IMR-90 (cell line): ENCODE data around the gene HARS1. TPM values are rescaled to one million over a fixed set of nuclear protein-coding genes. Genes with fewer than 3 reads are reported as not detected.

Source experiments
- ATAC-seq: fragments of 200-7000 bp; cut with Tn5 transposase; 2 replicates; pipeline ENCODE4 v1.9.1; 2020; ENCODE audit warnings: low read depth, mild to moderate bottlenecking, moderate library complexity
- BruUV-seq: library from RNA; stranded (reverse); fragments of 400-500 nt; replicated peaks from 2 replicates; lab custom pipeline; 2021; lab: Mats Ljungman, UMichigan
- CTCF ChIA-PET: fragments of 300-600 bp; formaldehyde crosslinking; extraction: SDS; loops from one replicate; lab custom pipeline; 2021; ENCODE audit warnings: antibody characterized with exemption; lab: Yijun Ruan, JAX
- POLR2A ChIA-PET: fragments of 300-600 bp; sonication (Branson Sonifier 250); formaldehyde crosslinking; loops from one replicate; lab custom pipeline; 2022; ENCODE audit warnings: antibody characterized with exemption; ENCODE audit not compliant: unreplicated experiment; lab: Charles Lee
- DNase-seq: peaks from one replicate; pipeline ENCODE4 v3.0.0; 2013
- H2AFZ ChIP-seq: replicated peaks from 2 replicates; pipeline ENCODE3; 2013; ENCODE audit warnings: low read length, mild to moderate bottlenecking; ENCODE audit not compliant: poor library complexity
- H2AK5ac ChIP-seq: 2 replicates; pipeline ENCODE4 v1.6.1; 2013; ENCODE audit warnings: low read depth, low read length, inconsistent platforms
- H2AK9ac ChIP-seq: replicated peaks from 2 replicates; pipeline ENCODE3; 2013; ENCODE audit warnings: mild to moderate bottlenecking, low read depth, low read length, moderate library complexity; ENCODE audit not compliant: poor library complexity
- H2BK120ac ChIP-seq: 2 replicates; pipeline ENCODE4 v1.6.1; 2013; ENCODE audit warnings: low read depth, low read length, inconsistent platforms
- H2BK15ac ChIP-seq: 3 replicates; pipeline ENCODE4 v1.6.1; 2013; ENCODE audit warnings: low read depth, low read length, inconsistent platforms
- H2BK20ac ChIP-seq: 2 replicates; pipeline ENCODE4 v1.6.1; 2013; ENCODE audit warnings: low read depth, mild to moderate bottlenecking, inconsistent platforms, low read length, moderate library complexity
- H2BK5ac ChIP-seq: 2 replicates; pipeline ENCODE4 v1.6.1; 2013; ENCODE audit warnings: mild to moderate bottlenecking, low read depth, low read length, inconsistent platforms; ENCODE audit not compliant: poor library complexity, severe bottlenecking
- H3K14ac ChIP-seq: replicated peaks from 2 replicates; pipeline ENCODE4 v1.6.1; 2013; ENCODE audit warnings: low read depth, low read length, inconsistent platforms
- H3K18ac ChIP-seq: 2 replicates; pipeline ENCODE4 v1.6.1; 2013; ENCODE audit warnings: low read depth, low read length, control low read depth
- H3K23ac ChIP-seq: 2 replicates; pipeline ENCODE4 v1.6.1; 2013; ENCODE audit warnings: low read depth, low read length, inconsistent platforms
- H3K27ac ChIP-seq: 2 replicates; pipeline ENCODE4 v1.5.1; 2013; ENCODE audit warnings: mild to moderate bottlenecking, control low read depth, low read length; ENCODE audit not compliant: insufficient read depth
- H3K27me3 ChIP-seq: 2 replicates; pipeline ENCODE4 v1.6.1; 2013; ENCODE audit warnings: low read length; ENCODE audit not compliant: control insufficient read depth, insufficient read depth
- H3K36me3 ChIP-seq: 2 replicates; pipeline ENCODE4 v1.6.1; 2013; ENCODE audit warnings: low read length, mixed read lengths; ENCODE audit not compliant: control insufficient read depth, insufficient read depth
- H3K4ac ChIP-seq: 2 replicates; pipeline ENCODE4 v1.6.1; 2013; ENCODE audit warnings: low read depth, low read length, inconsistent platforms
- H3K4me1 ChIP-seq: 2 replicates; pipeline ENCODE4 v1.6.1; 2013; ENCODE audit warnings: low read length, mixed read lengths; ENCODE audit not compliant: control insufficient read depth, insufficient read depth
- H3K4me2 ChIP-seq: 2 replicates; pipeline ENCODE4 v1.6.1; 2013; ENCODE audit warnings: low read depth, mild to moderate bottlenecking, control low read depth, low read length, moderate library complexity
- H3K4me3 ChIP-seq: 2 replicates; pipeline ENCODE4 v1.5.1; 2013; ENCODE audit warnings: low read depth, mild to moderate bottlenecking, control low read depth, low read length, moderate library complexity; ENCODE audit not compliant: insufficient read depth
- H3K56ac ChIP-seq: 2 replicates; pipeline ENCODE4 v1.6.1; 2013; ENCODE audit warnings: low read length, inconsistent platforms; ENCODE audit not compliant: insufficient read depth; ENCODE audit errors: extremely low read depth
- H3K79me1 ChIP-seq, 2 experiments: 2 replicates each; pipeline ENCODE4 v1.6.1; 2013; ENCODE audit warnings: low read length in 2 of 2, inconsistent platforms in 1 of 2, low read depth in 1 of 2
- H3K9ac ChIP-seq: 2 replicates; pipeline ENCODE4 v1.6.1; 2013; ENCODE audit warnings: low read depth, low read length, control low read depth
- H3K9me1 ChIP-seq: 2 replicates; pipeline ENCODE4 v1.6.1; 2013; ENCODE audit warnings: low read length, inconsistent platforms; ENCODE audit not compliant: insufficient read depth
- H3K9me3 ChIP-seq: 2 replicates; pipeline ENCODE4 v1.6.1; 2013; ENCODE audit warnings: low read length; ENCODE audit not compliant: control insufficient read depth, insufficient read depth
- H4K20me1 ChIP-seq: 2 replicates; pipeline ENCODE4 v1.6.1; 2013; ENCODE audit warnings: low read length, inconsistent platforms; ENCODE audit not compliant: insufficient read depth
- H4K5ac ChIP-seq: 2 replicates; pipeline ENCODE4 v1.6.1; 2013; ENCODE audit warnings: mild to moderate bottlenecking, low read depth, low read length, control low read depth
- H4K8ac ChIP-seq, 2 experiments: 2 replicates each; pipeline ENCODE4 v1.6.1; 2013; ENCODE audit warnings: low read depth in 2 of 2, low read length in 2 of 2, control low read depth in 1 of 2, inconsistent platforms in 1 of 2
- H4K91ac ChIP-seq: 2 replicates; pipeline ENCODE4 v1.6.1; 2013; ENCODE audit warnings: low read depth, low read length, inconsistent platforms; ENCODE audit not compliant: insufficient read depth
- BHLHE40 ChIP-seq: fragments of 150-350 bp; IDR thresholded peaks from 2 replicates; pipeline ENCODE4 v1.6.1; 2016; ENCODE audit warnings: mild to moderate bottlenecking, low read depth, low read length
- CEBPB ChIP-seq: IDR thresholded peaks from 2 replicates; pipeline ENCODE4 v1.6.1; 2012; ENCODE audit warnings: low read depth, low read length, improper control_type of control experiment
- CHD1 ChIP-seq: IDR thresholded peaks from 2 replicates; pipeline ENCODE4 v1.6.1; 2012; ENCODE audit warnings: low read depth, low read length, improper control_type of control experiment
- CTCF ChIP-seq: conservative IDR thresholded peaks from 2 replicates; pipeline ENCODE4 v1.5.1; 2012; ENCODE audit warnings: mild to moderate bottlenecking, low read depth, low read length, improper control_type of control experiment
- ELK1 ChIP-seq: fragments of 150-350 bp; IDR thresholded peaks from 2 replicates; pipeline ENCODE4 v1.6.1; 2016; ENCODE audit warnings: low read depth, mild to moderate bottlenecking, low read length, moderate library complexity, borderline replicate concordance
- FOS ChIP-seq: fragments of 150-350 bp; IDR thresholded peaks from 2 replicates; pipeline ENCODE4 v1.6.1; 2016; ENCODE audit warnings: low read depth, low read length
- MAFK ChIP-seq: IDR thresholded peaks from 2 replicates; pipeline ENCODE4 v1.6.1; 2012; ENCODE audit warnings: low read depth, low read length, improper control_type of control experiment
- MAZ ChIP-seq: IDR thresholded peaks from 2 replicates; pipeline ENCODE4 v1.6.1; 2012; ENCODE audit warnings: low read depth, mild to moderate bottlenecking, low read length, improper control_type of control experiment, moderate library complexity, borderline replicate concordance
- MXI1 ChIP-seq: IDR thresholded peaks from 2 replicates; pipeline ENCODE4 v1.6.1; 2012; ENCODE audit warnings: low read depth, mild to moderate bottlenecking, low read length, moderate library complexity, borderline replicate concordance
- NFE2L2 ChIP-seq: fragments of 150-350 bp; IDR thresholded peaks from 2 replicates; pipeline ENCODE4 v1.6.1; 2016; ENCODE audit warnings: low read depth, mild to moderate bottlenecking, low read length
- POLR2A ChIP-seq: IDR thresholded peaks from 2 replicates; pipeline ENCODE4 v1.6.1; 2012; ENCODE audit warnings: mild to moderate bottlenecking, low read depth, low read length
- RAD21 ChIP-seq: IDR thresholded peaks from 2 replicates; pipeline ENCODE4 v1.6.1; 2012; ENCODE audit warnings: low read length, improper control_type of control experiment
- RCOR1 ChIP-seq: IDR thresholded peaks from 2 replicates; pipeline ENCODE4 v1.6.1; 2012; ENCODE audit warnings: mild to moderate bottlenecking, low read length, improper control_type of control experiment; ENCODE audit not compliant: insufficient replicate concordance
- RFX5 ChIP-seq: IDR thresholded peaks from 2 replicates; pipeline ENCODE4 v1.8.0; 2012; ENCODE audit warnings: low read depth, mild to moderate bottlenecking, low read length, moderate library complexity
- SMC3 ChIP-seq: fragments of 150-350 bp; IDR thresholded peaks from 2 replicates; pipeline ENCODE4 v1.6.1; 2016; ENCODE audit warnings: low read depth, mild to moderate bottlenecking, antibody characterized with exemption, low read length, moderate library complexity
- USF2 ChIP-seq: fragments of 150-350 bp; IDR thresholded peaks from 2 replicates; pipeline ENCODE4 v1.6.1; 2017; ENCODE audit warnings: mild to moderate bottlenecking, antibody characterized with exemption, low read length, low read depth
- WGBS, 2 experiments: methylation state at CpG; one replicate each; pipeline versions ENCODE4 v1.1.5 to v1.1.7; 2013; ENCODE audit warnings: missing lambda C conversion rate in 2 of 2; ENCODE audit not compliant: insufficient read length in 1 of 2; ENCODE audit errors: extremely low coverage in 2 of 2; 5-methylcytosine and 5-hydroxymethylcytosine counted together
- dilution Hi-C: fragments of 300-500 bp; cut with HindIII; formaldehyde crosslinking; loops from one replicate; pipeline ENCODE4 v1.14.3; 2018; ENCODE audit warnings: low sequenced_read_pairs; ENCODE audit not compliant: unreplicated experiment
- in situ Hi-C: fragments of 300-500 bp; cut with MboI; formaldehyde crosslinking; loops from 3 replicates; pipeline ENCODE4 v1.14.3; 2019; ENCODE audit warnings: low sequenced_read_pairs, inconsistent platforms, mixed read lengths
- intact Hi-C: fragments of 100-400 bp; cut with micrococcal nuclease; formaldehyde crosslinking; loops from 2 replicates; pipeline ENCODE4 v1.10.0; 2022
- polyA plus RNA-seq, 3 experiments: library from polyadenylated mRNA; depleted of rRNA; stranded (reverse); fragments of >200 nt; gene quantifications; 2 replicates each; pipeline ENCODE4 v1.2.3, GENCODE V29; 2012; ENCODE audit warnings: low replicate concordance in 1 of 3
- total RNA-seq: library from RNA; depleted of rRNA; stranded (reverse); fragments of >200 nt; gene quantifications from 2 replicates; pipeline ENCODE4 v1.2.3, GENCODE V29; 2012

The HARS1 gene
- total and polyA plus RNA-seq, 2 of the 4 experiments (the other 2 are of a cell fraction): 97.6 to 141 TPM

- POLR2A ChIA-PET: no interaction called here
- TF ChIP-seq ELK1: no peak
- TF ChIP-seq CHD1: no peak
- TF ChIP-seq RFX5: no peak
- no peak for TF ChIP-seq USF2
- no peak for TF ChIP-seq MXI1
- TF ChIP-seq POLR2A: no peak
- TF ChIP-seq RAD21: no peak
- TF ChIP-seq MAZ: no peak
- TF ChIP-seq RCOR1: no peak
- TF ChIP-seq NFE2L2: no peak
- no peak for TF ChIP-seq CEBPB
- TF ChIP-seq MAFK: no peak
- TF ChIP-seq CTCF: no peak
- no peak for TF ChIP-seq SMC3
- TF ChIP-seq BHLHE40: no peak
- no peak for TF ChIP-seq FOS
Measured at GRCh38 chr5:140733098-140733497, 41.9 kb upstream of the HARS1 start.

More at GRCh38 chr5:140733098-140733497, 41.9 kb upstream of the HARS1 start:
- Histone ChIP-seq H2AK5ac (no peak overlapping the region), H2BK5ac (no peak overlapping the region), H3K14ac (no peak overlapping the region), H4K8ac (no peak overlapping the region), H2BK15ac (no peak overlapping the region), H4K20me1 (no peaks in the 10 kb centered on the region), H3K79me1 (no peaks in the 10 kb centered on the region), H3K27me3 (no peaks in the 10 kb centered on the region), H3K4me1 (no peaks in the 10 kb centered on the region), H3K9me1 (no peaks in the 10 kb centered on the region), H3K27ac (no peak overlapping the region), H3K56ac (no peak overlapping the region), H3K23ac (no peak overlapping the region), H3K4me3 (no peak overlapping the region), H3K4ac (no peak overlapping the region), H3K9ac (no peak overlapping the region), H3K36me3 (no peaks in the 10 kb centered on the region), H2AFZ (no peak overlapping the region), H2AK9ac (no peak overlapping the region), H2BK120ac (no peak overlapping the region), H4K91ac (no peak overlapping the region), H3K4me2 (no peak overlapping the region), H4K5ac (no peak overlapping the region), H3K9me3 (no peaks in the 10 kb centered on the region), H3K18ac (no peak overlapping the region), H2BK20ac (no peak overlapping the region)
- CTCF ChIA-PET: interaction anchor here (0.6 kb wide), 1 partner anchor 89 kb away, joined by 4 read pairs; no protein-coding TSS in a partner anchor
- ATAC-seq (no peak), DNase-seq (no peak)
- in situ Hi-C loops: no loop called here
- no TSS peak for BruUV-seq
- intact Hi-C loops: no loop called here
- dilution Hi-C loops: no loop called here
- no CpG with 5 or more reads among the region's 4 CpGs for WGBS, 2 experiments
